Left lung (tissue), 10 donors: ENCODE results near the gene HLA-DRB5. TPM values are rescaled to one million over a fixed set of nuclear protein-coding genes. Genes with fewer than 3 reads are reported as not detected.

Experiments
- ATAC-seq: fragments of 200-7000 bp; cut with Tn5 transposase; one replicate; pipeline ENCODE4 v1.9.1; 2020; ENCODE audit warnings: moderate library complexity
- DNase-seq, 4 donors: peaks; one replicate each; pipeline ENCODE4 v3.0.0-alpha.2; 2013 to 2020
- H3K27ac ChIP-seq, 2 donors: fragments of 200-600 bp; sonication (generic) in 1 of 2; one replicate each; pipeline versions ENCODE4 v1.5.0 to v1.8.0; 2020 to 2021
- H3K27me3 ChIP-seq, 2 donors: fragments of 200-600 bp; sonication (generic) in 1 of 2; one replicate each; pipeline versions ENCODE4 v1.5.0 to v1.8.0; 2020 to 2021
- H3K36me3 ChIP-seq, 2 donors: fragments of 200-600 bp; sonication (generic) in 1 of 2; one replicate each; pipeline versions ENCODE4 v1.5.0 to v1.8.0; 2020 to 2021
- H3K4me1 ChIP-seq, 2 donors: fragments of 200-600 bp; one replicate each; pipeline ENCODE4 v1.8.0; 2021
- H3K4me3 ChIP-seq, 2 donors: fragments of 200-600 bp; sonication (generic) in 1 of 2; one replicate each; pipeline versions ENCODE4 v1.5.0 to v1.8.0; 2020 to 2021; ENCODE audit warnings: mild to moderate bottlenecking in 1 of 2
- H3K9me3 ChIP-seq, 2 donors: fragments of 200-600 bp; sonication (generic) in 1 of 2; one replicate each; pipeline versions ENCODE4 v1.5.0 to v1.8.0; 2020 to 2021
- CTCF ChIP-seq, 2 donors: fragments of 200-600 bp; sonication (generic) in 1 of 2; IDR thresholded peaks; one replicate each; pipeline versions ENCODE4 v1.5.0 to v1.8.0; 2021; ENCODE audit warnings: antibody characterized with exemption in 2 of 2
- intact Hi-C, 2 donors: fragments of 100-400 bp; cut with DNase I; formaldehyde crosslinking; loops; one replicate each; pipeline versions ENCODE4 v1.11.2 to v1.14.2; 2022
- polyA plus RNA-seq, 6 donors: library from polyadenylated mRNA; unstranded; fragments of 120-200 nt; gene quantifications; one replicate each; pipeline ENCODE4 v1.2.1, GENCODE V29; 2013; ENCODE audit not compliant: insufficient read length in 6 of 6
- total RNA-seq, 2 donors: library from RNA; stranded (reverse); fragmentation: NEBNext Ultra II Directional; extraction: Animal tissue kit (Norgen Biotek cat#: 25700); gene quantifications; one replicate each; pipeline ENCODE4 v1.2.1, GENCODE V29; 2021
- donor health status: DM: no; HTN: yes; CAD: no.
- donor health status: DM: no; HTN: no; CAD: no.

Gene HLA-DRB5
- total and polyA plus RNA-seq, 8 donors: 2.7 to 407 (median 7.3) TPM

- Histone ChIP-seq H3K36me3 (no peaks in the 10 kb centered on the region), H3K9me3 (no peaks in the 10 kb centered on the region), H3K27ac (no peak overlapping the region), H3K4me1 (no peaks in the 10 kb centered on the region), H3K4me3 (no peak overlapping the region), H3K27me3 (no peaks in the 10 kb centered on the region)
- intact Hi-C loops: no loop called here
- ATAC-seq: no peak
- TF ChIP-seq CTCF (IDR thresholded peaks at IDR 0.05): no peak
- no peak for DNase-seq
These were observed 38.5 kb upstream of the HLA-DRB5 start for GRCh38 chr6:32568561-32568960.

- Histone ChIP-seq H3K9me3 (no peaks in the 10 kb centered on the region), H3K4me1 (no peaks in the 10 kb centered on the region), H3K36me3 (no peaks in the 10 kb centered on the region), H3K4me3 (no peak overlapping the region), H3K27ac (no peak overlapping the region), H3K27me3 (no peaks in the 10 kb centered on the region)
- DNase-seq (no peak), ATAC-seq (no peak)
- intact Hi-C loops: no loop called here
- TF ChIP-seq CTCF (IDR thresholded peaks at IDR 0.05): no peak
These were observed 36.9 kb upstream of the HLA-DRB5 start for GRCh38 chr6:32566957-32567356.

GRCh38 chr6:32565511-32565910 lies 35.4 kb upstream of the HLA-DRB5 start:
- no peak for TF ChIP-seq CTCF (IDR thresholded peaks at IDR 0.05)
- no peak overlapping the region for H3K4me3 ChIP-seq

GRCh38 chr6:32562940-32563339 lies 32.9 kb upstream of the HLA-DRB5 start:
- H3K36me3 ChIP-seq: no peaks in the 10 kb centered on the region
- H3K27ac ChIP-seq: no peak overlapping the region
- no peaks in the 10 kb centered on the region for H3K4me1 ChIP-seq
- H3K4me3 ChIP-seq: no peak overlapping the region
- DNase-seq: no peak
- no peaks in the 10 kb centered on the region for H3K9me3 ChIP-seq
- TF ChIP-seq CTCF (IDR thresholded peaks at IDR 0.05): no peak
- intact Hi-C loops: no loop called here
- no peaks in the 10 kb centered on the region for H3K27me3 ChIP-seq
- no peak for ATAC-seq

More at GRCh38 chr6:32565511-32565910, 35.4 kb upstream of the HLA-DRB5 start:
- H3K4me1 ChIP-seq: no peaks in the 10 kb centered on the region
- no peaks in the 10 kb centered on the region for H3K27me3 ChIP-seq
- DNase-seq (no peak), ATAC-seq (no peak)
- no peaks in the 10 kb centered on the region for H3K9me3 ChIP-seq
- intact Hi-C loops: no loop called here
- no peak overlapping the region for H3K27ac ChIP-seq
- H3K36me3 ChIP-seq: no peaks in the 10 kb centered on the region

- TF ChIP-seq CTCF (IDR thresholded peaks at IDR 0.05): no peak
- intact Hi-C loops: no loop called here
- Histone ChIP-seq H3K27ac (no peak overlapping the region), H3K9me3 (no peaks in the 10 kb centered on the region), H3K27me3 (no peaks in the 10 kb centered on the region), H3K4me3 (no peak overlapping the region), H3K4me1 (no peaks in the 10 kb centered on the region), H3K36me3 (no peaks in the 10 kb centered on the region)
- ATAC-seq (no peak), DNase-seq (no peak)
These were observed 29.7 kb upstream of the HLA-DRB5 start for GRCh38 chr6:32559747-32560146.
